B cell (primary cell): ENCODE measurements around the gene RMDN3. TPM values are rescaled to one million over a fixed set of nuclear protein-coding genes. Genes with fewer than 3 reads are reported as not detected.

Experiments used
- ATAC-seq: fragments of 200-7000 bp; cut with Tn5 transposase; one replicate; pipeline ENCODE4 v1.10.0; 2021; ENCODE audit warnings: low read depth, mild to moderate bottlenecking, moderate number of reproducible peaks, moderate library complexity
- CTCF ChIA-PET: fragments of 350-600 bp; sonication (Branson Sonifier 250); formaldehyde crosslinking; loops from one replicate; lab custom pipeline; 2021; ENCODE audit warnings: antibody characterized with exemption, inconsistent platforms; lab: Charles Lee
- POLR2A ChIA-PET: fragments of 350-600 bp; sonication (Branson Sonifier 250); formaldehyde crosslinking; loops from one replicate; lab custom pipeline; 2021; ENCODE audit warnings: antibody characterized with exemption; lab: Charles Lee
- DNase-seq: peaks from one replicate; pipeline ENCODE4 v3.0.0; 2013
- H2AFZ ChIP-seq: 2 replicates; pipeline ENCODE4 v1.6.1; 2012; ENCODE audit warnings: mild to moderate bottlenecking, low read depth, low read length; ENCODE audit not compliant: insufficient read depth, poor library complexity, severe bottlenecking
- H3K27ac ChIP-seq, 2 donors: 1 replicate in 1 of 2; 2 replicates in 1 of 2; pipeline ENCODE4 v1.5.1; 2012 to 2013; ENCODE audit warnings: low read length in 2 of 2, mild to moderate bottlenecking in 2 of 2, moderate library complexity in 1 of 2
- H3K27me3 ChIP-seq, 4 experiments: fragments of 200-600 bp in 1 of 4; sonication (generic) in 1 of 4; replicated peaks in 1 of 4; 1 replicate in 2 of 4; 2 replicates in 2 of 4; pipeline versions ENCODE4 v1.6.1 to v1.7.0; 2013 to 2016; ENCODE audit warnings: low read length in 3 of 4, mild to moderate bottlenecking in 2 of 4, mixed read lengths in 1 of 4, moderate library complexity in 1 of 4; ENCODE audit not compliant: insufficient read depth in 4 of 4, control insufficient read depth in 3 of 4; ENCODE audit errors: control extremely low read depth in 1 of 4
- H3K36me3 ChIP-seq, 2 experiments: replicated peaks in 1 of 2; 1 replicate in 1 of 2; 2 replicates in 1 of 2; pipeline versions ENCODE4 v1.6.1 to v1.7.1; 2013; ENCODE audit warnings: low read length in 1 of 2; ENCODE audit not compliant: insufficient read depth in 2 of 2, control insufficient read depth in 1 of 2; ENCODE audit errors: control extremely low read depth in 1 of 2, extremely low read depth in 1 of 2
- H3K4me1 ChIP-seq, 2 donors: fragments of 200-600 bp in 1 of 2; sonication (generic) in 1 of 2; 1 replicate in 1 of 2; 2 replicates in 1 of 2; pipeline versions ENCODE4 v1.5.1 to v1.6.1; 2013 to 2017; ENCODE audit warnings: low read length in 2 of 2; ENCODE audit not compliant: control insufficient read depth in 2 of 2, insufficient read depth in 2 of 2
- H3K4me2 ChIP-seq: replicated peaks from 2 replicates; pipeline ENCODE3; 2012; ENCODE audit warnings: mild to moderate bottlenecking, low read depth, low read length; ENCODE audit not compliant: poor library complexity, severe bottlenecking
- H3K4me3 ChIP-seq, 5 experiments: fragments of 200-600 bp in 1 of 5; sonication (generic) in 1 of 5; 1 replicate in 3 of 5; 2 replicates in 2 of 5; pipeline versions ENCODE4 v1.5.1 to v1.7.0; 2011 to 2016; ENCODE audit warnings: low read length in 4 of 5, mild to moderate bottlenecking in 4 of 5, low read depth in 2 of 5, control low read depth in 1 of 5, moderate library complexity in 1 of 5; ENCODE audit not compliant: insufficient read depth in 1 of 5; ENCODE audit errors: control extremely low read depth in 1 of 5, extremely low read depth in 1 of 5
- H3K79me2 ChIP-seq: fragments of 200-600 bp; sonication (generic); one replicate; pipeline ENCODE4 v1.6.0; 2016; ENCODE audit warnings: low read length; ENCODE audit not compliant: control insufficient read depth, insufficient read depth
- H3K9ac ChIP-seq: fragments of 200-600 bp; sonication (generic); 2 replicates; pipeline ENCODE4 v1.6.1; 2017; ENCODE audit warnings: mild to moderate bottlenecking, low read length, moderate library complexity
- H3K9me3 ChIP-seq, 3 donors: one replicate each; pipeline versions ENCODE4 v1.6.1 to v1.7.1; 2013; ENCODE audit warnings: low read length in 2 of 3; ENCODE audit not compliant: control insufficient read depth in 2 of 3, insufficient read depth in 1 of 3; ENCODE audit errors: control extremely low read depth in 1 of 3
- H4K20me1 ChIP-seq: 2 replicates; pipeline ENCODE4 v1.6.0; 2012; ENCODE audit warnings: mild to moderate bottlenecking, low read length; ENCODE audit not compliant: insufficient read depth, control insufficient read depth, poor library complexity, severe bottlenecking
- H3K27ac Mint-ChIP-seq: one replicate; pipeline ENCODE4 v1.8.0; 2021; ENCODE audit warnings: mixed read lengths
- H3K27me3 Mint-ChIP-seq: one replicate; pipeline ENCODE4 v1.8.0; 2021; ENCODE audit warnings: mixed read lengths
- H3K4me1 Mint-ChIP-seq: one replicate; pipeline ENCODE4 v1.8.0; 2021; ENCODE audit warnings: mixed read lengths
- H3K4me3 Mint-ChIP-seq: one replicate; pipeline ENCODE4 v1.8.0; 2021; ENCODE audit warnings: mixed read lengths
- H3K9me3 Mint-ChIP-seq: one replicate; pipeline ENCODE4 v1.8.0; 2022; ENCODE audit warnings: mixed read lengths; ENCODE audit not compliant: insufficient read depth
- CTCF ChIP-seq: fragments of 200-600 bp; IDR thresholded peaks from one replicate; pipeline ENCODE4 v1.8.0; 2022; ENCODE audit warnings: antibody characterized with exemption, mild to moderate bottlenecking
- EZH2 ChIP-seq: IDR thresholded peaks from 2 replicates; pipeline ENCODE4 v1.6.1; 2012; ENCODE audit warnings: borderline replicate concordance, low read depth, mild to moderate bottlenecking, moderate library complexity, low read length; ENCODE audit not compliant: insufficient read depth, poor library complexity, severe bottlenecking
- WGBS: methylation state at CpG from one replicate; pipeline ENCODE4 v1.1.5; 2013; ENCODE audit warnings: missing lambda C conversion rate; ENCODE audit not compliant: insufficient coverage; 5-methylcytosine and 5-hydroxymethylcytosine counted together
- intact Hi-C: fragments of 100-400 bp; cut with micrococcal nuclease; formaldehyde crosslinking; loops from one replicate; pipeline ENCODE4 v1.10.0; 2022
- polyA plus RNA-seq: library from polyadenylated mRNA; depleted of rRNA; stranded (reverse); fragments of >200 nt; gene quantifications from 2 replicates; pipeline ENCODE4 v1.2.3, GENCODE V29; 2012
- total RNA-seq, 2 donors: library from RNA; stranded (reverse); fragments of 120-200 nt in 1 of 2; gene quantifications; 1 replicate in 1 of 2; 2 replicates in 1 of 2; pipeline versions ENCODE4 v1.2.3 to v1.2.4, GENCODE V29; 2013 to 2022

Gene RMDN3
- total and polyA plus RNA-seq, 2 donors (not counting 1 experiment from before 2014, with no cell fraction given) = 12.4 to 22.1 TPM

- H3K27me3 Mint-ChIP-seq = no peaks in the 10 kb centered on the region
- no peaks in the 10 kb centered on the region for H3K9me3 Mint-ChIP-seq
- H3K4me3 Mint-ChIP-seq = no peak overlapping the region
- Histone ChIP-seq H4K20me1 (no peaks in the 10 kb centered on the region), H3K27me3 (no peaks in the 10 kb centered on the region), H3K4me2 (no peak overlapping the region), H3K4me3 (no peak overlapping the region), H3K9ac (no peak overlapping the region), H3K36me3 (peaks cover 0 to 59% of the 10 kb centered on the region in 2 experiments), H3K79me2 (peaks cover 12% of the 10 kb centered on the region), H2AFZ (no peak overlapping the region), H3K27ac (no peak overlapping the region), H3K4me1 (peaks cover 13 to 21% of the 10 kb centered on the region in 2 donors), H3K9me3 (no peaks in the 10 kb centered on the region)
- ATAC-seq (no peak), DNase-seq (no peak)
- peaks cover 19% of the 10 kb centered on the region for H3K4me1 Mint-ChIP-seq
- intact Hi-C loops = no loop called here
- TF ChIP-seq CTCF (no peak), EZH2 (no peak)
- POLR2A ChIA-PET = no interaction called here
- H3K27ac Mint-ChIP-seq = no peak overlapping the region
- CTCF ChIA-PET = no interaction called here
- WGBS = 93% methylated on average over 9 of the region's 10 CpGs
Measured at GRCh38 chr15:40775007-40775406, 20.0 kb upstream of the RMDN3 start.

- Histone ChIP-seq H3K79me2 (peaks cover under 1% of the 10 kb centered on the region), H3K4me1 (peaks cover 24 to 32% of the 10 kb centered on the region in 2 donors), H3K9ac (no peak overlapping the region), H4K20me1 (no peaks in the 10 kb centered on the region), H3K4me3 (no peak overlapping the region), H3K27me3 (no peaks in the 10 kb centered on the region), H3K9me3 (no peaks in the 10 kb centered on the region), H2AFZ (no peak overlapping the region), H3K36me3 (peaks cover 0 to 48% of the 10 kb centered on the region in 2 experiments), H3K27ac (no peak overlapping the region), H3K4me2 (no peak overlapping the region)
- DNase-seq (no peak), ATAC-seq (no peak)
- Mint-ChIP-seq H3K4me1 (peaks cover 30% of the 10 kb centered on the region), H3K9me3 (no peaks in the 10 kb centered on the region), H3K4me3 (no peak overlapping the region), H3K27ac (no peak overlapping the region), H3K27me3 (no peaks in the 10 kb centered on the region)
- WGBS = 96% methylated on average over 5 of the region's 6 CpGs
- ChIA-PET POLR2A (no interaction called here), CTCF (interaction anchor here (9.6 kb wide), 1 partner anchor 10 kb away, joined by 99 read pairs; no protein-coding TSS in a partner anchor)
- TF ChIP-seq EZH2 (no peak), CTCF (no peak)
- intact Hi-C loops = no loop called here
Measured at GRCh38 chr15:40773902-40774301, 18.8 kb upstream of the RMDN3 start.
